GM23248 (cell line): ENCODE measurements around the gene HDC. TPM values are rescaled to one million over a fixed set of nuclear protein-coding genes. Genes with fewer than 3 reads are reported as not detected.

ENCODE experiments used
- DNase-seq: peaks from one replicate; pipeline ENCODE4 v3.0.0-alpha.2; 2015
- H2AFZ ChIP-seq: fragments of 200-600 bp; sonication (generic); 2 replicates; pipeline ENCODE4 v1.6.1; 2016; ENCODE audit warnings: antibody characterized with exemption
- H3F3A ChIP-seq: fragments of 200-600 bp; sonication (generic); 2 replicates; pipeline ENCODE4 v1.6.1; 2016; ENCODE audit warnings: mild to moderate bottlenecking, antibody characterized with exemption, mixed run types; ENCODE audit not compliant: insufficient read depth
- H3K27ac ChIP-seq: fragments of 200-600 bp; sonication (generic); 2 replicates; pipeline ENCODE4 v1.5.1; 2016; ENCODE audit warnings: mild to moderate bottlenecking
- H3K27me3 ChIP-seq: fragments of 200-600 bp; sonication (generic); replicated peaks from 2 replicates; pipeline ENCODE4 v1.6.1; 2016; ENCODE audit warnings: mild to moderate bottlenecking; ENCODE audit not compliant: insufficient read depth
- H3K36me3 ChIP-seq: fragments of 200-600 bp; sonication (generic); 2 replicates; pipeline ENCODE4 v1.6.1; 2016; ENCODE audit warnings: low read depth, mild to moderate bottlenecking
- H3K4me1 ChIP-seq: fragments of 200-600 bp; sonication (generic); 2 replicates; pipeline ENCODE4 v1.6.1; 2016; ENCODE audit warnings: mild to moderate bottlenecking; ENCODE audit not compliant: insufficient read depth
- H3K4me2 ChIP-seq: fragments of 200-600 bp; sonication (generic); one replicate; pipeline ENCODE4 v1.6.1; 2016; ENCODE audit warnings: mild to moderate bottlenecking; ENCODE audit not compliant: unreplicated experiment
- H3K4me3 ChIP-seq: fragments of 200-600 bp; sonication (generic); 2 replicates; pipeline ENCODE4 v1.5.1; 2016; ENCODE audit warnings: mild to moderate bottlenecking
- H3K79me2 ChIP-seq: fragments of 200-600 bp; sonication (generic); 2 replicates; pipeline ENCODE4 v1.6.1; 2016; ENCODE audit warnings: mild to moderate bottlenecking; ENCODE audit not compliant: insufficient read depth
- H3K9ac ChIP-seq: fragments of 200-600 bp; sonication (generic); 2 replicates; pipeline ENCODE4 v1.6.1; 2016; ENCODE audit warnings: mild to moderate bottlenecking
- H3K9me2 ChIP-seq: fragments of 200-600 bp; sonication (generic); 2 replicates; pipeline ENCODE4 v1.6.1; 2016; ENCODE audit warnings: mixed run types, mild to moderate bottlenecking, moderate library complexity; ENCODE audit not compliant: insufficient read depth
- H3K9me3 ChIP-seq: fragments of 200-600 bp; sonication (generic); one replicate; pipeline ENCODE4 v1.6.1; 2017; ENCODE audit warnings: low read depth
- H4K20me1 ChIP-seq: fragments of 200-600 bp; sonication (generic); 2 replicates; pipeline ENCODE4 v1.6.0; 2016; ENCODE audit not compliant: insufficient read depth
- EZH2 ChIP-seq: fragments of 200-600 bp; sonication (generic); IDR thresholded peaks from 2 replicates; pipeline ENCODE4 v1.6.1; 2018; ENCODE audit warnings: antibody characterized with exemption, mild to moderate bottlenecking; ENCODE audit not compliant: insufficient read depth, poor library complexity, severe bottlenecking
- EZH2phosphoT487 ChIP-seq: fragments of 200-600 bp; sonication (generic); IDR thresholded peaks from 2 replicates; pipeline ENCODE4 v1.6.1; 2018; ENCODE audit warnings: antibody characterized with exemption, moderate library complexity, mild to moderate bottlenecking, low read depth; ENCODE audit not compliant: insufficient read depth
- WGBS, 2 experiments: methylation state at CpG; one replicate each; pipeline ENCODE4 v1.1.6; 2015 to 2017; ENCODE audit warnings: low lambda C conversion rate in 2 of 2, low coverage in 1 of 2; ENCODE audit errors: missing lambda C conversion rate in 2 of 2; 5-methylcytosine and 5-hydroxymethylcytosine counted together
- in situ Hi-C: fragments of 300-500 bp; cut with MboI; formaldehyde crosslinking; loops from 2 replicates; pipeline ENCODE4 v1.15.0; 2020
- polyA plus RNA-seq: library from polyadenylated mRNA; unstranded; fragments of >200 nt; fragmentation: Nextera tagmentation; extraction: Ambion mirVana; gene quantifications from 2 replicates; pipeline ENCODE4 v1.2.1, GENCODE V29; 2016
- total RNA-seq: library from RNA; depleted of rRNA; stranded (reverse); fragments of >200 nt; shearing (Covaris generic); gene quantifications from 2 replicates; pipeline ENCODE4 v1.2.3, GENCODE V29; 2014; rRNA removed

HDC gene, protein sequence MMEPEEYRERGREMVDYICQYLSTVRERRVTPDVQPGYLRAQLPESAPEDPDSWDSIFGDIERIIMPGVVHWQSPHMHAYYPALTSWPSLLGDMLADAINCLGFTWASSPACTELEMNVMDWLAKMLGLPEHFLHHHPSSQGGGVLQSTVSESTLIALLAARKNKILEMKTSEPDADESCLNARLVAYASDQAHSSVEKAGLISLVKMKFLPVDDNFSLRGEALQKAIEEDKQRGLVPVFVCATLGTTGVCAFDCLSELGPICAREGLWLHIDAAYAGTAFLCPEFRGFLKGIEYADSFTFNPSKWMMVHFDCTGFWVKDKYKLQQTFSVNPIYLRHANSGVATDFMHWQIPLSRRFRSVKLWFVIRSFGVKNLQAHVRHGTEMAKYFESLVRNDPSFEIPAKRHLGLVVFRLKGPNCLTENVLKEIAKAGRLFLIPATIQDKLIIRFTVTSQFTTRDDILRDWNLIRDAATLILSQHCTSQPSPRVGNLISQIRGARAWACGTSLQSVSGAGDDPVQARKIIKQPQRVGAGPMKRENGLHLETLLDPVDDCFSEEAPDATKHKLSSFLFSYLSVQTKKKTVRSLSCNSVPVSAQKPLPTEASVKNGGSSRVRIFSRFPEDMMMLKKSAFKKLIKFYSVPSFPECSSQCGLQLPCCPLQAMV
- total RNA-seq (not detected in 2 replicates), polyA plus RNA-seq (not detected in 2 replicates)

DNA sequence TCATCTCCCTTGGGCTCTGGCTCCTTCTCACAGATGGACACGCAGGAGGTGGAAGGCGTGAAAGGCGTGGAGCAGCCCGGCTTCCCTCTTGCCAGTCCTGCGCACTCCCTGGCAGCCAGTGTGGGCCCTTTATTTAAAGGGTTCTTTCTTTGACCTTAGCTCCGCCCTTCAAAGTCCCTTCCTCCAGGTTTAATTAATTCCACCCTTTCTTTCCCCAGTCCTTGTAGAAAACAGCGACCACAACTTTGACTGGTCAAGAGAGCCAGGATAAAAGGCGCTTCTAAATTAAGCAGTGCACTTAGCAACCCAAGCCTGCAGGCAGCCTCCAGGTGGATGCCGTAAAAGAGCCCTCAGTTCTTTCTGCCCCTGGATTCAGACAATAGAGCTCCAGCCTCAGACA, at the start of gene HDC:
Gene HDC, minus strand, starts transcription at position 107 of the 400 bp plus-strand sequence. Its CDS starts 103 bp downstream, at position 4.
- 38 to 42% methylated on average over 9 of the region's 9 CpGs for WGBS, 2 experiments
- in situ Hi-C loops, result no loop called here
- Histone ChIP-seq H3K4me1 (no peaks in the 10 kb centered on the region), H3K9me2 (no peaks in the 10 kb centered on the region), H3K36me3 (no peaks in the 10 kb centered on the region), H3K9ac (no peak within 1 kb of the TSS), H4K20me1 (no peaks in the 10 kb centered on the region), H3K27me3 (peaks cover 28% of the 10 kb centered on the region), H3F3A (no peaks in the 10 kb centered on the region; the same call in 1 of the 2 replicates), H3K79me2 (no peaks in the 10 kb centered on the region), H3K27ac (no peak within 1 kb of the TSS), H3K4me2 (no peak within 1 kb of the TSS), H2AFZ (no peak within 1 kb of the TSS), H3K9me3 (no peaks in the 10 kb centered on the region), H3K4me3 (no peak within 1 kb of the TSS)
- DNase-seq, result no peak
- TF ChIP-seq EZH2 (no peak), EZH2phosphoT487 (no peak)

DNA sequence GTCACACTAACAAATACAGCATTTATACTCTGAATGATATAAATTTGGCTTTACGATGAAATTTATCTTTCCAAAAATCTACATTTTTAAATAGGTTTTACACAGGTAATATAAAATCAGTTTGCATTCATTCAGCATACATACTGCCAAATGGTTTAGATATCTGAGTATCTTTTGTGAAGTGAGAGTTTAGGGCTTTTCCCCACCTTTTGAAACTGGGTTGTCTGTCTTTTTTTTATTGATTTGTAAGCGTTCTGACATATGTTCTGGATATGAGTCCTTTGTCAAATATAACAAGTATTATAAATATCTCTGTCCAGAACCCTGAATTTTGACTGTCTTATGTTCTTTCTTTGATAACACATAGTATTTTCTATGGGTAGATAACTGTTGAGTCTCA, 47.1 kb upstream of the HDC start:
- DNase-seq, result no peak
- H2AFZ ChIP-seq, result no peak overlapping the region
- H3K4me1 ChIP-seq, result no peaks in the 10 kb centered on the region
- peaks cover 24% of the 10 kb centered on the region for H3K79me2 ChIP-seq
- H3K4me3 ChIP-seq, result no peak overlapping the region
- peaks cover 6% of the 10 kb centered on the region for H3K9me3 ChIP-seq
- H3K27me3 ChIP-seq, result no peaks in the 10 kb centered on the region
- H3K9ac ChIP-seq, result no peak overlapping the region
- H3F3A ChIP-seq, result no peaks in the 10 kb centered on the region
- peaks cover 7% of the 10 kb centered on the region for H3K36me3 ChIP-seq
- TF ChIP-seq EZH2, result no peak
- in situ Hi-C loops, result loop anchor here (10.0 to 25.0 kb wide), 2 partner anchors 158 to 1075 kb away; no protein-coding TSS in a partner anchor
- H3K9me2 ChIP-seq, result no peaks in the 10 kb centered on the region
- no peaks in the 10 kb centered on the region for H4K20me1 ChIP-seq
- 94 to 96% methylated on average over 2 of the region's 2 CpGs for WGBS, 2 experiments
- no peak overlapping the region for H3K27ac ChIP-seq
- no peak overlapping the region for H3K4me2 ChIP-seq

DNA sequence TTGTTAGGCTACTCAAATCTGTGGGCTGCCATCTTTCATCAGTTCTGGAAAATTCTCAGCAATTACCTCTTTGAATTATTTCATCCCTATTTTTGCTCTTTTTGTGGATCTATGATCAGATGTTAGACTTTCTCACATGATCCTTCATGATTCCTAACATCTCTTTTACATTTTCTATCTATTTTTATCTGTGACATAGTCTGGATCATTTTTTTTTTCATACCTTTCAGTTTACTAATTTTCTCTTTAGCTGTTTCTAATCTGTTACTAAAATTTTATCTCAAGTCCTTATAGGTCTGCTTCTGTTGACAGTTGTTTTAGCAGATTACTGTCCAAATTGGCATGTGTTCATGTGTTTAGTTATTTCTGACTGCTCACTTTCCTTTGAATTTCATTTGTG, 42.3 kb upstream of the HDC start:
- H2AFZ ChIP-seq, result no peak overlapping the region

DNA sequence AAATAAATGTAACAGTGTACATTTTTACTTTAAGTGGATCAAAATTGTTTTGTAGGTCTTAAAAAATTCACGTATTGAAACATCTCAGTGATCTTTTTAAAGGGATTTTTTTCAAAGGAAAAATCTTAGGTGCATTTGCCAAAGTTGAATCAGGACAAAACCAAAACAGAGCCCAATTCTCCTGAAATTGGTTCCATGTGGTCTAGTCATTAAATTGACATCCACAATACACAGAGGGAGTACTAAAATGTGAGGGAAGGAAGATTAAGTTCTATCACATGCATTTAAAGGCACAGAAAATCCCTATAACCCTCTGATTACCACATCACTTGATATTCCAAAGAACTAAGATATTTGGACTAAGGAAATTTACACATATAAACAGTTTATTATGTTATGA, 39.3 kb upstream of the HDC start:
- H3K4me1 ChIP-seq, result no peaks in the 10 kb centered on the region

More for the DNA sequence above, 42.3 kb upstream of the HDC start:
- Histone ChIP-seq H3K9ac (no peak overlapping the region), H3K4me1 (no peaks in the 10 kb centered on the region), H3K27me3 (no peaks in the 10 kb centered on the region), H3K79me2 (0 out of 2 replicates have a peak, but pooled peaks cover 3% of the 10 kb centered on the region), H3K4me3 (no peak overlapping the region), H3K9me3 (peaks cover 6% of the 10 kb centered on the region), H4K20me1 (no peaks in the 10 kb centered on the region), H3F3A (no peaks in the 10 kb centered on the region), H3K27ac (no peak overlapping the region), H3K9me2 (no peaks in the 10 kb centered on the region), H3K36me3 (peaks cover 8% of the 10 kb centered on the region), H3K4me2 (no peak overlapping the region)
- in situ Hi-C loops, result loop anchor here (25.0 kb wide), 1 partner anchor 1070 kb away; no protein-coding TSS in a partner anchor
- DNase-seq, result no peak
- no peak for TF ChIP-seq EZH2phosphoT487
- TF ChIP-seq EZH2, result no peak

More for the DNA sequence above, 39.3 kb upstream of the HDC start:
- Histone ChIP-seq H2AFZ (no peak overlapping the region), H3K36me3 (peaks cover 22% of the 10 kb centered on the region), H3K4me3 (no peak overlapping the region), H4K20me1 (no peaks in the 10 kb centered on the region), H3K9me2 (no peaks in the 10 kb centered on the region), H3K9ac (no peak overlapping the region), H3K4me2 (no peak overlapping the region), H3K27ac (no peak overlapping the region), H3F3A (no peaks in the 10 kb centered on the region), H3K27me3 (no peaks in the 10 kb centered on the region), H3K9me3 (peaks cover 6% of the 10 kb centered on the region), H3K79me2 (no peaks in the 10 kb centered on the region)
- in situ Hi-C loops, result loop anchor here (25.0 kb wide), 1 partner anchor 1068 kb away; no protein-coding TSS in a partner anchor
- no peak for DNase-seq
- WGBS, 2 experiments, result 22 to 28% methylated on average over 1 of the region's 1 CpG
- TF ChIP-seq EZH2 (no peak), EZH2phosphoT487 (no peak)
